ENCODE data around the gene GLOD5. TPM values are rescaled to one million over a fixed set of nuclear protein-coding genes. Genes with fewer than 3 reads are reported as not detected.

Gene GLOD5
- total and polyA plus RNA-seq, 2 of the 8 experiments (the other 6 are each of a cell fraction or from before 2014, with no cell fraction given), result 0.18 TPM; not detected in 1

GRCh38 chrX:48792219-48792618 lies 30.7 kb downstream of the GLOD5 start:
- Histone ChIP-seq H3K4me2 (ENCODE audit: insufficient read depth in 1 of 2, low read depth in 2 of 2, low read length in 2 of 2) (no peak overlapping the region), H3K9ac (replicated peaks in 1 of 4; ENCODE audit: extremely low read depth in 1 of 4, low read depth in 3 of 4, low read length in 3 of 4) (no peak overlapping the region), H2AK5ac (ENCODE audit: low read depth, low read length) (no peak overlapping the region), H3K79me2 (ENCODE audit: control insufficient read depth in 1 of 2, insufficient read depth in 2 of 2, low read length in 2 of 2) (no peaks in the 10 kb centered on the region), H4K8ac (ENCODE audit: extremely low read depth, insufficient read depth, low read length) (no peak overlapping the region), H2BK5ac (ENCODE audit: low read depth, low read length) (no peak overlapping the region), H3K4me1 (replicated peaks in 1 of 4; ENCODE audit: control insufficient read depth in 3 of 4, insufficient read depth in 4 of 4, low read length in 3 of 4) (no peaks in the 10 kb centered on the region), H3K27ac (ENCODE audit: low read depth, low read length) (no peak overlapping the region), H3K79me1 (ENCODE audit: low read depth, low read length) (no peaks in the 10 kb centered on the region), H2BK12ac (ENCODE audit: low read depth, low read length) (no peak overlapping the region), H4K20me1 (replicated peaks in 1 of 2; ENCODE audit: control insufficient read depth in 1 of 2, insufficient read depth in 2 of 2, low read length in 2 of 2) (no peaks in the 10 kb centered on the region), H3K18ac (ENCODE audit: extremely low read depth, low read length) (no peak overlapping the region), H3K23me2 (ENCODE audit: low read depth, low read length) (no peaks in the 10 kb centered on the region), H3K9me3 (ENCODE audit: insufficient read depth in 2 of 2, low read depth in 1 of 2, low read length in 1 of 2) (no peaks in the 10 kb centered on the region), H2BK120ac (replicated peaks; ENCODE audit: low read depth, low read length) (no peak overlapping the region), H2BK20ac (ENCODE audit: low read length) (no peak overlapping the region), H3K4me3 (ENCODE audit: extremely low read depth in 1 of 4, insufficient read depth in 2 of 4, low read depth in 3 of 4, low read length in 4 of 4) (no peak overlapping the region), H3K36me3 (ENCODE audit: control insufficient read depth in 2 of 4, insufficient read depth in 4 of 4, low read length in 3 of 4) (no peaks in the 10 kb centered on the region), H3K4ac (replicated peaks; ENCODE audit: insufficient read length, low read depth, low read length) (no peak overlapping the region), H3K14ac (ENCODE audit: insufficient read length) (no peak overlapping the region), H2BK15ac (ENCODE audit: low read length) (no peak overlapping the region), H4K5ac (ENCODE audit: insufficient read length, low read depth, low read length) (no peak overlapping the region), H4K91ac (replicated peaks; ENCODE audit: insufficient read length, low read length) (no peak overlapping the region), H2AFZ (ENCODE audit: low read length) (no peak overlapping the region), H3K56ac (replicated peaks; ENCODE audit: insufficient read length, low read depth, low read length) (no peak overlapping the region), H3K27me3 (replicated peaks in 1 of 4; ENCODE audit: control insufficient read depth in 3 of 4, extremely low read depth in 1 of 4, insufficient read depth in 3 of 4, low read length in 3 of 4) (no peaks in the 10 kb centered on the region), H3K23ac (ENCODE audit: insufficient read length) (no peak overlapping the region)
- 93% methylated on average over 3 of the region's 7 CpGs; no CpG with 5 or more reads in 1 of the 2 experiments for WGBS, 2 experiments (ENCODE audit: extremely low coverage in 1 of 2, insufficient coverage in 1 of 2, insufficient read length in 1 of 2, insufficient replicate concordance in 2 of 2, low coverage in 1 of 2, low lambda C conversion rate in 2 of 2, missing lambda C conversion rate in 1 of 2)
- no peak for FAIRE-seq
- TF ChIP-seq CTBP2 (IDR thresholded peaks at IDR 0.05; ENCODE audit: borderline replicate concordance, insufficient read depth, insufficient read length, low read length), result no peak
- no peak for TF ChIP-seq POLR2A (IDR thresholded peaks at IDR 0.05; ENCODE audit: control extremely low read depth in 1 of 2, low read depth in 2 of 2, low read length in 2 of 2)
- DNase-seq (ENCODE audit: low read depth in 1 of 2, low spot score in 2 of 2), result no peak
- ChIA-PET POLR2A (ENCODE audit: partially characterized antibody) (interaction anchor here (1.7 kb wide), 1 partner anchor 9 kb away, joined by 5 read pairs; the partner anchor contains the start of gene HDAC6), CTCF (ENCODE audit: partially characterized antibody) (interaction anchor here (0.8 to 1.3 kb wide), 2 partner anchors 94 to 135 kb away, joined by 3 read pairs; no protein-coding TSS in a partner anchor)

Data from H1 (cell line).